Stimulated activated naive CD8-positive, alpha-beta T cell treated with anti-CD3 and anti-CD28 coated beads, Interleukin-15, Interleukin-2, amounts not matched to agents 100 ng/mL and 50 ng/mL, for 24 hours (primary cell): Measurements from ENCODE around the gene SP2.

Experiments used
- H3K27ac Mint-ChIP-seq: one replicate; pipeline ENCODE4 v1.8.0; 2021; ENCODE audit warnings: mild to moderate bottlenecking, mixed read lengths
- H3K27me3 Mint-ChIP-seq: one replicate; pipeline ENCODE4 v1.8.0; 2021; ENCODE audit warnings: mixed read lengths
- H3K36me3 Mint-ChIP-seq: one replicate; pipeline ENCODE4 v1.8.0; 2021; ENCODE audit warnings: low read depth, mixed read lengths
- H3K4me1 Mint-ChIP-seq: one replicate; pipeline ENCODE4 v1.8.0; 2021; ENCODE audit warnings: low read depth, mixed read lengths
- H3K4me3 Mint-ChIP-seq: one replicate; pipeline ENCODE4 v1.8.0; 2021; ENCODE audit warnings: mild to moderate bottlenecking, mixed read lengths
- H3K9me3 Mint-ChIP-seq: one replicate; pipeline ENCODE4 v1.8.0; 2021; ENCODE audit warnings: mixed read lengths

The SP2 gene

DNA sequence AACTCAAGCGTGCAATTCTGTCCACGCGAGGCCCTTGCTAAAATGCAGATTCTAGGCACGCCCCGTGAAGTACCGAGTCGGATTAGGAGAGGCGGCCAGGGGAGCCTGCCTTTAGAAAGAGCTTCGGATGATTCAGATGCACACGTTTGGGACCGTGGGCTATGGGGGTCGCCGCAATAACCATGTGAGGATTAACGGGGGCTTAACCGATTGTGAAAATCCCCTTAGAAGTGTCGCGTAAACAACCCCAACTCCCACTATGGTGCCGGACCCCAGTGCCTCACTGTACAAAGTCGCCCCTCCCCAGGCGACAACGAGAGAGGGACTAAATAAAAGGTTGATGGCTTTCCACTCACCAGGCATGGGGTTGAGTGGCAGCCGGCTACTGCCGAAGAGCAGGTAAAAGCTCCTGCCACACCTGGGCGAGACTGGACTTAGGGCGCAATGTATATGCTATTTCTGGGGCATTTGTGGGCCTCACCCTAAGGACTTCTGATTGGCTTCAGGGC is 635 bp upstream of the SP2 start:
- Mint-ChIP-seq H3K9me3 (no peaks in the 10 kb centered on the region), H3K4me1 (peaks cover 41% of the 10 kb centered on the region), H3K36me3 (peaks cover 19% of the 10 kb centered on the region), H3K4me3 (peak overlapping the region; percentile 95), H3K27ac (peak overlapping the region; percentile 91), H3K27me3 (no peaks in the 10 kb centered on the region)

DNA sequence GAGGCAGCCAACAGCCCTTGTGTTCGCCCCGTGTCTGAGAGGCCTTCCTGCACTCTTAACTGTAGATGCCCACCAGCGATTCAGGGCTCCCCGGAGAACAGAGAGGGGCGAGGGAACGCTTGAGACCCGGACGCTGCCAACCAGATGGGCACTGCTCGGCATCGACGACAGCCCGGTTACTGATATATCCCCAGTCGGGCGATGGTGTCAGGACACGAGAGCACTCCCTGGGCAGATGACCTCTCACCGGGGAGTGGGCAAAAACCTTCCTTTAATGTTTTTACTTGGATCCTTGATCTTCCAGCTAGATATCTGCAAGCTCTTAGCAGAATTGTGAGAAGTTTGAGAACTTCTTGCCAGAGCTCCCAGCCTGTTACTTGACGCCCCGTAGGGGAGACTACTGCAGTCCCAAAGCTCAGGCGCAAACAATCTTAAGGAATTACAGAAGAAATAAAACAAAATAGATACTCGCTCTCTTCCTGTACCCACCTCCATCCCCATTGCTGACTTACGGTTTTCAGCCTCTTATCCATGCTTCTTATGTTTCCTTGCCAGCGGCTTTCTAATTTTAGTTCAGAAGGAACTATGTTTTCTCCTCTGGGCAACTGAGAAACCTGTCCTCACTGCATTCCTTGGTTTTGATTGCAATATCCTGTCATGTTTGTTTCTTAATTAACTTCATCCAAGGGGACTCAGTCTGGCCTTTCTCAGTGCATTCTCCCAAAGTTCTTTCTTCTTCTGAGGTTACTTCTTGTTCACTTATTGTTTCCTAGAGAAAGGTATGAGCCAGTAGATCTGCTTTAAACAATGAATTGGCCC is 845 bp downstream of the SP2 start:
- peaks cover 41% of the 10 kb centered on the region for H3K4me1 Mint-ChIP-seq
- H3K4me3 Mint-ChIP-seq: peak overlapping the region; percentile 91
- H3K36me3 Mint-ChIP-seq: peaks cover 23% of the 10 kb centered on the region
- H3K27ac Mint-ChIP-seq: peak overlapping the region; percentile 93
- no peaks in the 10 kb centered on the region for H3K9me3 Mint-ChIP-seq
- no peaks in the 10 kb centered on the region for H3K27me3 Mint-ChIP-seq

DNA sequence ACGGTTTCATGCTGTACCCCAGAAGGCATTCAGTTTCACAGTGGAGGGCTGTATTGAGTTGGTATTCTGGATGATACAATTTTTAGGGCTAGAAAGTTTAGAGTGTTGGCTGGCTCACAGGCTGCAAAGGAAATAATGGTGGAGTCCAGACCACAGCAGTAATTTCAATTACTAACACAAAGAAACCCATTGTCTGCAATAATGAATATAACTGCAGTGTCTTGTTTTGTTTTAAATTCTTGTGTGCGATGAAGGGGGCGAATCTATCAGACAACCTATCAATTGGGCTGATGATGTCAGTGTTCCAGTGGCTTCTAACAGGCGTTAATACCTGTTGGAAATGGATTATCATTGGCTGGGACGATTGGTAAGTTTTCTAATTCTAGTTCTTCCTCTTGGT is 1.5 kb downstream of the SP2 start:
- no peaks in the 10 kb centered on the region for H3K27me3 Mint-ChIP-seq
- H3K4me3 Mint-ChIP-seq: peak overlapping the region; percentile 91
- H3K27ac Mint-ChIP-seq: peak overlapping the region; percentile 93
- H3K9me3 Mint-ChIP-seq: no peaks in the 10 kb centered on the region
- peaks cover 29% of the 10 kb centered on the region for H3K36me3 Mint-ChIP-seq
- peaks cover 47% of the 10 kb centered on the region for H3K4me1 Mint-ChIP-seq

DNA sequence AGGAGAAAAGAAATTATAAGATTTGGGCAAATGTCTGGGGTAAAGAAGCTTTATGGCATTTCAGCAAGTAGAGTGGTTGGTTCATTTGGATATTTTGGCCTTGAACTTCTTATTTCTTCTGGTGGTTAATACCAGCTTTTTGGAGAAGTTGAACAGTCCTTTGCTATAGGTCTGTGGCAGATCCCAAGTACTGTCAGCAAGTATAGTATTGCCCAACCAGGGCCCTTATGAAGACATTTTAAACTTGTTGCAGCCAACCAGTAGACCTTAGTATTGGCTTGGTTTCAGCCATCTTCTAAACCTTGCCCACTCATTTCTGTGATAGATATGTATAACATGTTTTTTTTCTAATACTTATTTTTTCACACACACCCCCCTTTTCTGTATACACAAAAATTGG is 2.2 kb downstream of the SP2 start:
- Mint-ChIP-seq H3K36me3 (peaks cover 29% of the 10 kb centered on the region), H3K27ac (no peak overlapping the region), H3K4me1 (peaks cover 47% of the 10 kb centered on the region), H3K4me3 (no peak overlapping the region), H3K27me3 (no peaks in the 10 kb centered on the region), H3K9me3 (no peaks in the 10 kb centered on the region)

DNA sequence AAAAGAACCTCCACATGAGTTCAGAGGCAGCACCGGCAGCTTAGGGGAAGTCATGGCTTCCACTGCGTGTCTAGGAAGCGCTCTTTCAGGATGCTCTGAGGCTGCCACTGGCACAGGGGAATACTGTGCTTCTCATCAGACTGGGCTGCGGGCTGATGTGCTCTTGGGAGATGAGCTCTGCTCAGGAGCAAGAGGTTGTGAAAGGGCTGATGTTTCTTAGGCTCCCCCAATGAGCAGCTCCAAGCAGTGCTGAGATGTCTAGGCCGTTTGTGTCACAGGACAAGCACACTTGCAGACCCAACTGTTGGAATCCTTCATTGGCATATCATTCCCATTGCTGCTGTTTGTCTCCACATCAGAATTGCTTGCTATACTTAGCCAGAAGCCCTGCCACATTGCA is 3.6 kb downstream of the SP2 start:
- peaks cover 36% of the 10 kb centered on the region for H3K4me1 Mint-ChIP-seq
- no peak overlapping the region for H3K4me3 Mint-ChIP-seq
- H3K9me3 Mint-ChIP-seq: no peaks in the 10 kb centered on the region
- H3K27me3 Mint-ChIP-seq: no peaks in the 10 kb centered on the region
- peaks cover 34% of the 10 kb centered on the region for H3K36me3 Mint-ChIP-seq
- H3K27ac Mint-ChIP-seq: no peak overlapping the region

DNA sequence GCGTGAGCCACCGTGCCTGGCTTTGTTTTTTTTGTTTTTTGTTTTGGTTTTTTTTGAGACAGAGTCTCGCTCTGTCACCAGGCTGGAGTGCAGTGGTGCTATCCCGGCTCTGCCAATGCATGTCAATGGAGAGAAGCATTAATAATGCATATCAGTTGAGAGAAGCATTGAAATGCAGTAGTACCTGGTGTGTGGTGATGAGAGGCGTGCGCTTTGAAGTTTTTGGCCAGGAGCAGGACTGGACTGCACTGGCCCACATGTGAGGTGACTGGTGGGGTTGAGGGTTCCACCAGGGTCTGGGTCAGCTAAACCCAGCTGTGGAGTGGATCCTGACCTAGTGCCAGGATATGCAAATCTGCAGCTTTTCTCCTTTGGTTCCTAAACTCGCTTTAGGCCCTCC is 5.4 kb downstream of the SP2 start:
- H3K36me3 Mint-ChIP-seq: peaks cover 34% of the 10 kb centered on the region
- H3K4me3 Mint-ChIP-seq: no peak overlapping the region
- H3K27me3 Mint-ChIP-seq: no peaks in the 10 kb centered on the region
- H3K9me3 Mint-ChIP-seq: no peaks in the 10 kb centered on the region
- peaks cover 32% of the 10 kb centered on the region for H3K4me1 Mint-ChIP-seq
- no peak overlapping the region for H3K27ac Mint-ChIP-seq

DNA sequence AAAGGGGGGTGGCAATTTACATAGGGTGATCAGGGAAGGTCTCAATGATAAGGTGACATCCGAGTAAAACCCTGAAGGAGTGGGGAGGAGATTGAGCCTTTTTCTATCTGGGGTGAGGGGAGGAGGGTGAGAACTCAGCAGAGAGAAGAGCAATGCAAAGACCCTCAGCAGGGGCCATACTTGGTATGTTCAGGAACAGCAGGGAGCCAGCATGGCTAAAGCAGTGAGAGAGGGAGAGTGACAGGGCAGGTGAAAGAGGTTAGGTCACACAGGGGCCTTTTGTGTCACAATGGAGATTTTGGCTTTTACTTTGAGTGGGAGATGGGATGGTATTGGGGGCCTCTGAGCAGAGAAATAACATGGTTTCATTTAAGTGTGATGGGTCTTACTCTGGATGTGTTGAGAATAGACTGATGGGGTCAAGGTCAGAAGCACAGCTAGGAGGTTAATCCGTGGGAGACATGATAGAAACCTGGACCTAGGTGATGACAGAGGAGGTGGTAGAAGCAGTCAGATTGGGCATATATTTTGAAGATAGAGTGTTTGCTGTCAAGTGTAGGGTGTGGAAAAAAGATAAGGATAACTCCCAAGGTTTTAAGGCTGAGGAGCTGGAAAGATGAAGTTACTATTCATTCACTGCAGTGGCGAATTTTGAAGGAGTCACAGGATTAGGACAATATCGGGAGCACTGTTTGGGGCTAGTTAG is 6.2 kb downstream of the SP2 start:
- Mint-ChIP-seq H3K27me3 (no peaks in the 10 kb centered on the region), H3K4me1 (peaks cover 33% of the 10 kb centered on the region), H3K27ac (no peak overlapping the region), H3K9me3 (no peaks in the 10 kb centered on the region), H3K4me3 (no peak overlapping the region), H3K36me3 (peaks cover 35% of the 10 kb centered on the region)

DNA sequence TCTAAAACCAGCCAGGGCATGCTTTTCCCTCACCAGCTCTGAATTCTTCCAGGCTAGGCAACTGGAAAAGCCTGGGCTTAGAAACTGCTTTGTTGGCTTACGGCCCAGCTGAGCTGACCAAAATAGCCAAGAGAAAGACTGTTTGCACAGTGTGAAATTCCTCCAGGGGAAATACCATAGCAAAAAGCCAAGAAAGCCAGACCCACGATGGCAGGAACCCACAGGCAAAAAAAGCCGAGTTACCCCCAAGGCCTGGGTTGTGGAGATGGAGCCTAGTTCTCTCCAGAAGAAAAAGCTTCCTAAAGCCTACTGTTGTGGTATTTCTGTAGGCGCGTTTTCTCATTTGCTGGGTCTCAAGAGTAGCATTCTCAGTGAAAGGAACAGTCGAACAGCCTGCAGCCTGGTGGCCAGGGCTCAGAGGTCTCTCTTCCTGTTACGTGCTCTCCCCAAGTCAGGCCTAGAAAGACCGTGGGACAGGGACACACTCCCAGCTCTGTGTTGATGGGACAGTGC is 9.2 kb downstream of the SP2 start:
- Mint-ChIP-seq H3K27ac (no peak overlapping the region), H3K4me1 (peaks cover 26% of the 10 kb centered on the region), H3K9me3 (no peaks in the 10 kb centered on the region)

DNA sequence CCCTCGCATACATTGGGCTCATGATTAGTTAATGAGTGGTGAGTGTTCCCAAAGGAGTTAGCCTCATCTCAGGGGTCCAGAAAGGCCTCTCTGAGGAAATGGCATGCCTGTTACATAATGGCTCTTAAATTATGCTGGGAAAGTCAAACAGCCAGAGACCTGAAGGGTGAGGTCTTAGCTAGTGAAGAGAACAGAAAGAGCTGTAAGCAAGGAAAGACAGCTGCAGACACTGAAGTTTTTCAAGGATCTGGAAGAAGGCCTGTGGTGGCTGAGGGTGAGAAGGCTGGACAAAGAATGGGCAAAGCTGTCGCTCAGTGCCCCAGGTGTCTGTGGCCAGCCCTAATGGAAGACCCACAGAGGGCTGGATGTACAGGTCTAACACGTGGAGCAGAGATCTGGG is 10.4 kb downstream of the SP2 start:
- peaks cover 26% of the 10 kb centered on the region for H3K4me1 Mint-ChIP-seq
- no peak overlapping the region for H3K4me3 Mint-ChIP-seq

More for the DNA sequence above, 9.2 kb downstream of the SP2 start:
- no peaks in the 10 kb centered on the region for H3K27me3 Mint-ChIP-seq
- H3K4me3 Mint-ChIP-seq: no peak overlapping the region
- H3K36me3 Mint-ChIP-seq: peaks cover 29% of the 10 kb centered on the region

DNA sequence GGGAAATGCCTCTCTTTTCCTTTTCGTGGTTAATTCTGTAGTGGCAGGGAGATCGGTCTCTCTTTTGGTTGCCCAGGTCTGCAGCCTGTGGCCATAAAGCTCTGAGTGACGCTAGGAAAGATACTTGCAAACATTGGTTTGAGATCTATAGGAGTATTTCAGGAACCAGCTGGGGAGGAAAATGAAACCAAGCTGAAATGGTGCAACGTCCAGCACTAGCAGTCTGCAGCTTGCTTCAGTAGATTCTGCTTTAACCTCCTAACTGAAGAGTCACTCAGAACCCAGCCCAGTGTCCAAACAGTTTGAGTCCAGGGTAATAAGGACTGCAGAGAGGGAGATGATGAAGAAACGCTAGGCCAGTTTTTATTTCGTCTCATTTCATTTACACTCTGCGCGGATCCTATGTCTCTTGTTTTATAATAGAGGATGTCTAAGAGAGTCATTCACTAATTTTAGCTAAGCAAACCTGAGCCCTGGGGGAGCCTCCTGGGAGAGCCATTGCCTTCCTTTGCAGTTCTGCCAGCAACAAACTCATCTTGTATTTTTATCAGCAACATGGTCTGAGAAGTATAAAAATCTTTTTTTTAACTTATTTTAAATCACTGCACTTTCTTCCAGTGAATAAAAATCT is 12.0 kb downstream of the SP2 start:
- peaks cover 19% of the 10 kb centered on the region for H3K36me3 Mint-ChIP-seq
- no peak overlapping the region for H3K27ac Mint-ChIP-seq
- H3K9me3 Mint-ChIP-seq: no peaks in the 10 kb centered on the region
- H3K4me3 Mint-ChIP-seq: no peak overlapping the region
- H3K27me3 Mint-ChIP-seq: no peaks in the 10 kb centered on the region
- H3K4me1 Mint-ChIP-seq: peaks cover 15% of the 10 kb centered on the region

More for the DNA sequence above, 10.4 kb downstream of the SP2 start:
- Mint-ChIP-seq H3K27ac (no peak overlapping the region), H3K36me3 (peaks cover 25% of the 10 kb centered on the region), H3K9me3 (no peaks in the 10 kb centered on the region), H3K27me3 (no peaks in the 10 kb centered on the region)

DNA sequence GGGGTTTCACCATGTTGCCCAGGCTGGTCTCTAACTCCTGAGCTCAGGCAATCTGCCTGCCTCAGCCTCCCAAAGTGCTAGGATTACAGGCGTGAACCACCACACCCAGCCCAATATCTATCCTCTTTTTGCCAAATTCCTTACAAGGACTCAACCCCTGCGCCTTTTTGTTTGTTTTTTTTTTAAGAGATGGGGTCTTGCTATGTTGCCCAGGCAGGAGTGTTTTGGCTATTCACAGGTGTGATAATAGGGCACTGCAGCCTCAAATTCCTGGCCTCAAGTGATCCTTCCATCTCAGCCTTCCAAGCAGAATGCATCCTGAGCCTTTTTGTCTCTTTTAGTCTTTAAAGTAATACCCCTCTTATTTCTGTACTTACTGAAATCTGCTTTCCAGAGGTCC is 17.0 kb downstream of the SP2 start:
- H3K4me1 Mint-ChIP-seq: peaks cover 9% of the 10 kb centered on the region
- H3K27me3 Mint-ChIP-seq: no peaks in the 10 kb centered on the region
- no peak overlapping the region for H3K4me3 Mint-ChIP-seq
- H3K27ac Mint-ChIP-seq: no peak overlapping the region
- peaks cover 23% of the 10 kb centered on the region for H3K36me3 Mint-ChIP-seq
- H3K9me3 Mint-ChIP-seq: no peaks in the 10 kb centered on the region

DNA sequence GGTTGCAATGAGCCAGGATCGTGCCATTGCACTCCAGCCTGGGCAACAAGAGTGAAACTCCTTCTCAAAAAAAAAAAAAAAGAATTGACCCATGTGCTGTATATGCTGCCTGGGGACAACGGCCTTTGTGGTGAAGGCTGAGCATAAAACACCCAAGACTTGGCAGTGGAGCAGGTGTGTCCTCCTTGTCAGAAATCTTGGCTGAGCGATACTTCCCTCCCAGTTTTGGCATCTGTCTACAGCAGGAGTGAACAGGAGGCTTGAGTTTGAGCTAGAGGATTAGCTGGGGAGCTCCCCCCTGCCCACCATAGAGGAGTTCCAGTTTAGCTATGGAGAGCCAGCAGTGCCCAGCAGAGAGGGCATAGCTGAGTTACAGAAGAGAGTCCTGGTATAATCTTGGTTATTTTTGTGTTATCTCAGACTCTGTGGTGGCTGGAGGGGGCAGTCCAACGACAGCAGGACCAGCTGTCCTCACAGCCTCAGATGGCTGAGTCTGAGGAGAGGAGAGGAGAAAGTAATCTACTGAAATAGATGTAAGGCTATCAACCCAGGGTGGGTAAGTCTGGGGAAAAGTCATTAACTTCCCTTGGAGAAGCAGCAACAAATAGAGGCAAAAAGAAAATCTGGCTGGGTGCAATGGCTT is 18.4 kb downstream of the SP2 start:
- Mint-ChIP-seq H3K4me3 (no peak overlapping the region), H3K27me3 (no peaks in the 10 kb centered on the region), H3K9me3 (no peaks in the 10 kb centered on the region), H3K36me3 (peaks cover 19% of the 10 kb centered on the region), H3K27ac (no peak overlapping the region), H3K4me1 (peaks cover 7% of the 10 kb centered on the region)

DNA sequence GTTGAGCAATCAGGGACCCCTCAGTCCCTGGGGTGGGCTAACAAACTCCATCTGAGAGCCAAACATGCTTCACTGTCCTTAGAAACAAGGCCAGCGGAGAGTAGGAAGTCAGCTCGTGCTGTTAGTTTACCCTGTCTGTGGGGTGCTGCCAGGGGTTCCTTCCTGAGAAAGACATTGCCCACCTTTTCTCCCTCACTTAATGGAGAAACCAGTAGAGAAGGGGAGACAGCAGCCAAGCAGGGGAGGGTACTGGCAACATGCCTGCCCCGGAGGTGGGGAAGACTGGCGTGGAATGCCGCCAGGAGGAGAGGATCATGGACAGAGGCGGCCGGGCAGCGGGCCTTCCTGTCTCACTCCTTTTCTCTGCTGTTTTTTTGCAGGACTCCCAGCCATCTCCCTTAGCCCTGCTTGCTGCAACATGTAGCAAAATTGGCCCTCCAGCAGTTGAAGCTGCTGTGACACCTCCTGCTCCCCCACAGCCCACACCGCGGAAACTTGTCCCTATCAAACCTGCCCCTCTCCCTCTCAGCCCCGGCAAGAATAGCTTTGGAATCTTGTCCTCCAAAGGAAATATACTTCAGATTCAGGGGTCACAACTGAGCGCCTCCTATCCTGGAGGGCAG is 19.9 kb downstream of the SP2 start:
- Mint-ChIP-seq H3K9me3 (no peaks in the 10 kb centered on the region), H3K4me3 (no peak overlapping the region), H3K4me1 (peaks cover 7% of the 10 kb centered on the region), H3K27me3 (no peaks in the 10 kb centered on the region), H3K36me3 (peaks cover 22% of the 10 kb centered on the region), H3K27ac (no peak overlapping the region)

DNA sequence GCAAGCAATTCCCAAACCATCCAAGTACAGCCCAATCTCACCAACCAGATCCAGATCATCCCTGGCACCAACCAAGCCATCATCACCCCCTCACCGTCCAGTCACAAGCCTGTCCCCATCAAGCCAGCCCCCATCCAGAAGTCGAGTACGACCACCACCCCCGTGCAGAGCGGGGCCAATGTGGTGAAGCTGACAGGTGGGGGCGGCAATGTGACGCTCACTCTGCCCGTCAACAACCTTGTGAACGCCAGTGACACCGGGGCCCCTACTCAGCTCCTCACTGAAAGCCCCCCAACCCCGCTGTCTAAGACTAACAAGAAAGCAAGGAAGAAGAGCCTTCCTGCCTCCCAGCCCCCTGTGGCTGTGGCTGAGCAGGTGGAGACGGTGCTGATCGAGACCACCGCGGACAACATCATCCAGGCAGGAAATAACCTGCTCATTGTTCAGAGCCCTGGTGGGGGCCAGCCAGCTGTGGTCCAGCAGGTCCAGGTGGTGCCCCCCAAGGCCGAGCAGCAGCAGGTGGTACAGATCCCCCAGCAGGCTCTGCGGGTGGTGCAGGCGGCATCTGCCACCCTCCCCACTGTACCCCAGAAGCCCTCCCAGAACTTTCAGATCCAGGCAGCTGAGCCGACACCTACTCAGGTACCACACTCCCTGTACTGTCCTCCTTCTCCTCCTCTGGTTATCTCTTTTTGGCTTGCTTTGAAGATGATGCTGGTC is 20.6 kb downstream of the SP2 start:
- H3K4me3 Mint-ChIP-seq: no peak overlapping the region
- H3K27ac Mint-ChIP-seq: no peak overlapping the region
- H3K27me3 Mint-ChIP-seq: no peaks in the 10 kb centered on the region
- H3K4me1 Mint-ChIP-seq: peaks cover 7% of the 10 kb centered on the region
- H3K9me3 Mint-ChIP-seq: no peaks in the 10 kb centered on the region
- peaks cover 23% of the 10 kb centered on the region for H3K36me3 Mint-ChIP-seq
